Raji (cell line): ENCODE data around the gene TEX2.

Experiments used
- POLR2A ChIP-seq: IDR thresholded peaks from 2 replicates; pipeline ENCODE4 v1.6.1; 2011; ENCODE audit warnings: low read depth, low read length, control low read depth; ENCODE audit not compliant: insufficient read depth

The TEX2 gene

GRCh38 chr17:64145375-64145750 lies 117.7 kb downstream of the TEX2 start:
- TF ChIP-seq POLR2A: no peak

- TF ChIP-seq POLR2A: no peak
These were observed 123.5 kb downstream of the TEX2 start for GRCh38 chr17:64139542-64139941.

GRCh38 chr17:64138441-64138840 lies 124.6 kb downstream of the TEX2 start:
- no peak for TF ChIP-seq POLR2A

- no peak for TF ChIP-seq POLR2A
These were observed 128.1 kb downstream of the TEX2 start for GRCh38 chr17:64135000-64135399.

- no peak for TF ChIP-seq POLR2A
These were observed 128.7 kb downstream of the TEX2 start for GRCh38 chr17:64134216-64134970.

- TF ChIP-seq POLR2A: no peak
These were observed 129.4 kb downstream of the TEX2 start for GRCh38 chr17:64133546-64134215.

GRCh38 chr17:64131606-64132270 lies 131.3 kb downstream of the TEX2 start:
- TF ChIP-seq POLR2A: no peak

- TF ChIP-seq POLR2A: no peak
These were observed 132.5 kb downstream of the TEX2 start for GRCh38 chr17:64130559-64131001.

- TF ChIP-seq POLR2A: peak; percentile 97
These were observed 133.1 kb downstream of the TEX2 start, which contains the start of gene ERN1 for GRCh38 chr17:64129765-64130558. ERN1 (minus strand) TSS chr17:64130144; CDS start chr17:64130029, 115 bp downstream.

GRCh38 chr17:64129515-64129764 lies 133.6 kb downstream of the TEX2 start:
- TF ChIP-seq POLR2A: no peak

GRCh38 chr17:64128787-64129514 lies 134.1 kb downstream of the TEX2 start:
- TF ChIP-seq POLR2A: peak; percentile 35; the same call in 1 of the 2 replicates

GRCh38 chr17:64126918-64127317 lies 136.1 kb downstream of the TEX2 start:
- TF ChIP-seq POLR2A: no peak

GRCh38 chr17:64125937-64126336 lies 137.1 kb downstream of the TEX2 start:
- no peak for TF ChIP-seq POLR2A

- no peak for TF ChIP-seq POLR2A
These were observed 138.5 kb downstream of the TEX2 start for GRCh38 chr17:64124609-64125008.

- no peak for TF ChIP-seq POLR2A
These were observed 139.9 kb downstream of the TEX2 start for GRCh38 chr17:64123114-64123513.
